Naive B cell (primary cell): ENCODE data around the gene ALG12. TPM values are rescaled to one million over a fixed set of nuclear protein-coding genes. Genes with fewer than 3 reads are reported as not detected.

ENCODE experiments used
- ATAC-seq, 2 donors: fragments of 150-1000 bp; cut with Tn5 transposase; 2 replicates each; pipeline ENCODE4 v1.10.0; 2021; ENCODE audit warnings: low read depth in 2 of 2, mild to moderate bottlenecking in 2 of 2, moderate library complexity in 2 of 2
- DNase-seq: peaks from one replicate; pipeline ENCODE4 v3.0.0; 2022
- H3K27ac Mint-ChIP-seq, 6 donors: one replicate each; pipeline ENCODE4 v1.8.0; 2020 to 2022; ENCODE audit warnings: mild to moderate bottlenecking in 6 of 6, mixed read lengths in 6 of 6, moderate library complexity in 5 of 6, inconsistent platforms in 2 of 6
- H3K27me3 Mint-ChIP-seq, 3 donors: one replicate each; pipeline ENCODE4 v1.8.0; 2021 to 2022; ENCODE audit warnings: mixed read lengths in 3 of 3, mild to moderate bottlenecking in 1 of 3
- H3K36me3 Mint-ChIP-seq, 2 donors: one replicate each; pipeline ENCODE4 v1.8.0; 2020 to 2022; ENCODE audit warnings: mixed read lengths in 2 of 2, inconsistent platforms in 1 of 2, mild to moderate bottlenecking in 1 of 2
- H3K4me1 Mint-ChIP-seq, 3 donors: one replicate each; pipeline ENCODE4 v1.8.0; 2020 to 2022; ENCODE audit warnings: mixed read lengths in 3 of 3, inconsistent platforms in 1 of 3, mild to moderate bottlenecking in 1 of 3, moderate library complexity in 1 of 3
- H3K4me3 Mint-ChIP-seq, 8 donors: one replicate each; pipeline ENCODE4 v1.8.0; 2020 to 2022; ENCODE audit warnings: mild to moderate bottlenecking in 8 of 8, mixed read lengths in 8 of 8, moderate library complexity in 8 of 8, inconsistent platforms in 2 of 8
- H3K9me3 Mint-ChIP-seq, 7 donors: one replicate each; pipeline ENCODE4 v1.8.0; 2020 to 2022; ENCODE audit warnings: mixed read lengths in 7 of 7, mild to moderate bottlenecking in 5 of 7, inconsistent platforms in 2 of 7, moderate library complexity in 1 of 7
- polyA plus RNA-seq, 6 donors: library from polyadenylated mRNA; unstranded; fragments of 300-500 nt; fragmentation: Illumina TruSeq; gene quantifications; one replicate each; pipeline ENCODE4 v1.2.3, GENCODE V29; 2021; ENCODE audit warnings: low read depth in 6 of 6

Gene ALG12
- polyA plus RNA-seq, 6 donors from 2014 or later = 10.1 to 17.5 (median 13.0) TPM

DNA sequence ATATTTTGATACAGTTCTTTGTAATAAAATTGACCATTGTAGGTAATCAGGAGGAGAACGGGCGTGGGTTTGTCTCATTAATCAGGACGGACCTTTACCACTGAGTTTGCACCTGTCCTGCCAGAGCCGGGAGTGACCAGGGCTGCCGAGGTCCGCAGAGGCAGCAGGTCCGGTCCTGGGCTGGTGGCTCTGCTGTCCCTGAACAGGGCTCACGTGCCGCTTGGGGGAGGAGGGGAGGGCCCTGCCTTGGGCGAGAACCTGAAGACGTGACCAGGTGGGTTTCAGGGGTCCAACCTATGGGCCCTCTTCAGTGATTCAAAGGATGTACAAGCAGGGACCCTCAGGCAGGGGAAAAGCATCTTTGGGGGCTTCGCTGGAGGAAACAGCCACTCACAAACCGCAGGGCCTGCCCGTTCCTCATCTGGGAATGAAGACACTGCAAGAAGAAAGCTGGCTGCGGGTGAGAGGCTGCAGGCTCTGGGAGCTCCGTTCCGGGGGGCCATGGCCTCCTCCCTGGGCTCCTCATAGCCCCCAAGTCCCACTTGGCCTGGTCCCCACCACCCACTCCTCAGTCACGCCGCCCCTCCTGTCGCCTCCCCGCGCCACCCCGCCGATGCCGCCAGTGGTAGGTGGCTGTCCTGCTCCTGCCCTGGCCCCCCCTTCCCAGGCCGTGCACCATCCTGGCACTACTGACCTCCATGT, 9.4 kb upstream of the ALG12 start:
- H3K4me1 Mint-ChIP-seq = peaks cover 33 to 65% (median 42%) of the 10 kb centered on the region in 3 donors
- peaks cover 0 to 2% (median 0%) of the 10 kb centered on the region in 7 donors for H3K9me3 Mint-ChIP-seq
- peak overlapping the region in 6 of 8 donors; percentile 50 to 66 (median 60) for H3K4me3 Mint-ChIP-seq
- H3K36me3 Mint-ChIP-seq = no peaks in the 10 kb centered on the region
- DNase-seq (no peak), ATAC-seq (no peak)
- H3K27me3 Mint-ChIP-seq = no peaks in the 10 kb centered on the region
- H3K27ac Mint-ChIP-seq = peak overlapping the region; percentile 90 to 98 (median 95)

DNA sequence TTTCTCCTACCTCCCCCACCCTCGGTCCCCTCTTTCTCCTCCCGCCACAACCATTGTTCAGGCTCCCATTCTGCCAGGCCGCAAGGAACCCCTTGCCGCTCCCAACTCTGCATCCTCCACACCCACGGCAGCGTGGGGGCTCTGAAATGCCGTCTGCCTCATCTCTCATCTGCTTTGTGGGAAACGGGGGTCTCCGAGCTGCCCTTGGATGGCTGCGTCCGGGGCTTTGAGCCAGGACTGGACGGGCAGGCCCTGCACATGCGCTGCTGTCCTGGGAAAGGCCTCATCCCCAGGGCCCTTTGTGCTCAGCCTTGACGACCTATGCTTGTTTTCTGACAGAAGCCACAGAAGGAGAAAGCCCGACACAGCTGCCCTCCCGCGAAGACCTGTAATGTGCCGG, 8.7 kb upstream of the ALG12 start:
- Mint-ChIP-seq H3K4me3 (peak overlapping the region in 3 of 8 donors; percentile 39 to 66 (median 50)), H3K27ac (peak overlapping the region in 5 of 6 donors; percentile 94 to 98 (median 95)), H3K36me3 (no peaks in the 10 kb centered on the region), H3K27me3 (no peaks in the 10 kb centered on the region), H3K9me3 (peaks cover 0 to 2% (median 0%) of the 10 kb centered on the region in 7 donors), H3K4me1 (peaks cover 33 to 61% (median 40%) of the 10 kb centered on the region in 3 donors)
- DNase-seq (no peak), ATAC-seq (no peak)

DNA sequence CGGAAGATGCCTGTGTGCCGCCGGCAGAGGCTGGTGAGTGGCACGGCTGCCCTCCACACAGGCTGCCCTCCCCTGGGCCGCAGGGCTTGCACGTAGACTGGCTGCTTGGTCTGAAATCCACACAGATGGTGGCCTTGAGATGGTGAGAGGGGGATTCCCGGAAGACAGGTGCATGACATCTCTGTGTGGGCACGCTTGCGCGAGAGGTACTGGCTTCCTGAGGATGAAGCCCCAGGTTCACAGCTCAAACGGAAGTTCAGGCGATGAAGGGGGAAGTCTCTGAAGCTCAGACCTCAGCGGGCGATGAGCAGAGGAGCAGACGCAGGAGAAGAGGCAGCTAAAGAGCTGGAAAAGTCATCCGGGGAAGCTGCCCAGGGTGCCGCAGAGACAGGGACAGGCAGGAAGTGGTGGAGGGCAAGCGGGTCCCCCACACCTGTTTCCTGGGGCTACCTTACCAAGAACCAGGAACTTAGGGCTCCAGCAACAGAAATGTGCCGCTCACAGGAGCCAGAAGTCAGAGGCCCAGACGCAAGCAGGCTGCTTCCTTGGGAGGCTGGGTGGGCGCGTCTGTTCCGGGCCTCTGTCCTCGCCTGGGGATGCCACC, 7.4 kb upstream of the ALG12 start:
- peak; percentile 92 for DNase-seq

DNA sequence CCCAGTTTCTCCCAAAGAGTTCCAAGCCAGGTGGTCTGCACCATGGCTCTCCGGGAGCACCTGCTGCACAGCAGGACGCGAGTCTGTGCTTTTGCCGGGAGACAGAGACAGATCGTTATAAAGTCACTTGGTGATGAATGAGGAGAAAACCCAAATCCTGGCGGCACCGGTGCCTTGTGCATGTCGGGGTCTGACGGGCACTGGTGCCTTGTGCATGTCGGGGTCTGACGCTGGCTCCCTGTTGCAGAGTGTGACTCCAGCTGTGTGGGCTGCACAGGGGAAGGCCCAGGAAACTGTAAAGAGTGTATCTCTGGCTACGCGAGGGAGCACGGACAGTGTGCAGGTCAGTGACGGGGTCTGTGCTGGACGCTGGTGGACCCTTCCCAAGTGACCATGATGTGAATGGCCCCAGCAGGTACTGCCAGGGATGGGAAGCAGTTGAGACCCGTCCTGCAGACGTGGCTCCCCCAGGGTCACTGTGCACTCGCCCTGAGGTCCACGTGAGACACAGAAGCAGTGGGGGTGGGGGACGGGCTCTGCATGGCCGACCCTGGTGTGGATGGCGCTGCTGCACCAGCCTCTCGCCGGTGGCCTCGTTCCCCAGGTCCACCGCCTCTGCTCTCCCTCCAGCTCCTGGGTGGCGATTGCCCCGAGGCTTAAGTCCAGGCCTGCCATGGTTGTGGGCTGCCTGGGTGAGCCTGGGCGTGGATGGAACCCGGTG, 6.0 kb upstream of the ALG12 start:
- Mint-ChIP-seq H3K4me1 (peaks cover 19 to 49% (median 24%) of the 10 kb centered on the region in 3 donors), H3K36me3 (no peaks in the 10 kb centered on the region), H3K4me3 (peak overlapping the region in 6 of 8 donors; percentile 45 to 90 (median 72)), H3K27me3 (no peaks in the 10 kb centered on the region), H3K27ac (peak overlapping the region; percentile 59 to 99 (median 96)), H3K9me3 (peaks cover 0 to 2% (median 0%) of the 10 kb centered on the region in 7 donors)
- DNase-seq (no peak), ATAC-seq (no peak)

More for the DNA sequence above, 7.4 kb upstream of the ALG12 start:
- Mint-ChIP-seq H3K36me3 (no peaks in the 10 kb centered on the region), H3K27me3 (no peaks in the 10 kb centered on the region), H3K9me3 (peaks cover 0 to 2% (median 0%) of the 10 kb centered on the region in 7 donors), H3K27ac (peak overlapping the region; percentile 95 to 99 (median 98)), H3K4me3 (peak overlapping the region; percentile 74 to 92 (median 86)), H3K4me1 (peaks cover 26 to 50% (median 32%) of the 10 kb centered on the region in 3 donors)
- peak; percentile 76 to 79 for ATAC-seq

DNA sequence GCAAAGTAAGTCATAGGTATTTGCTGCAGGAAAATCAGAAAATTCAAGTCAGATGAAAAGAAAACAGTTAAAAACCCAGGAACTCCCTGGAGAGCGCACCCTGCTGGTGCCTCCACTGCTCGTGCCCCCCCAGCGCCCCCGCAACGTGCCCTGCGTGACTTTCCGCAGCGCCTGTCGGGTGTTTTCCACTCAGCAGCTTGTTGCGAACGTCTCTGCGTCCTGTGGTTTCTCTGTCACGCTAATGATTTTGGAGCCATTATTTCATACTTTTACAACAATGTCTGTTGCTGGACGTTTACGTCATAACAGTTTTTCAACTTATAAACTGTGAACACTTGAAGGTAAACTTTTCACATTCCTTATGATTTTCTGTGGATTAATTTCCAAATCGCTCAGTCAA, 5.2 kb upstream of the ALG12 start:
- H3K27me3 Mint-ChIP-seq = no peaks in the 10 kb centered on the region
- DNase-seq (peak; percentile 57), ATAC-seq (no peak)
- H3K9me3 Mint-ChIP-seq = peaks cover 0 to 2% (median 0%) of the 10 kb centered on the region in 7 donors
- no peaks in the 10 kb centered on the region for H3K36me3 Mint-ChIP-seq
- H3K4me1 Mint-ChIP-seq = peaks cover 19 to 49% (median 24%) of the 10 kb centered on the region in 3 donors
- peak overlapping the region; percentile 59 to 98 (median 92) for H3K27ac Mint-ChIP-seq
- H3K4me3 Mint-ChIP-seq = peak overlapping the region in 5 of 8 donors; percentile 45 to 83 (median 63)

DNA sequence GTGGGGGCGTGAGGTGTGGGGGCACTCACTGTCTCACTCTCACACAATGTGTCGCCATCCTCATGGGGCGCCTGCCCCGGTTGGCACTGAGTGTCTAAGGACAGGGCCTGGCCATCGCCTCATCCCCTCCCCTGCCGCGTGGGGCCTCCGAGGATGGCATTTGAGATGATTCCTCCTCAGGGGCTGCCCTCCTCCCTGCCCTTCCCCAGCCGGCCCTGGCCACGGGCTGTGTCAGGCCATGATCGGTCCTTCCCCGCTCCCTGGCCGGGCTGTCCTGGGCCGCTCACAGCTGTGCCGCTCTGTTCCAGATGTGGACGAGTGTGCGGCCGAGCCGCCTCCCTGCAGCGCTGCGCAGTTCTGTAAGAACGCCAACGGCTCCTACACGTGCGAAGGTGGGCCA, 4.7 kb upstream of the ALG12 start:
- Mint-ChIP-seq H3K9me3 (peaks cover 0 to 2% (median 0%) of the 10 kb centered on the region in 7 donors), H3K4me3 (peak overlapping the region in 1 of 8 donors; percentile 83), H3K27me3 (no peaks in the 10 kb centered on the region), H3K4me1 (peaks cover 19 to 49% (median 24%) of the 10 kb centered on the region in 3 donors), H3K27ac (peak overlapping the region in 4 of 6 donors; percentile 91 to 98 (median 94)), H3K36me3 (no peaks in the 10 kb centered on the region)
- ATAC-seq (no peak), DNase-seq (no peak)

DNA sequence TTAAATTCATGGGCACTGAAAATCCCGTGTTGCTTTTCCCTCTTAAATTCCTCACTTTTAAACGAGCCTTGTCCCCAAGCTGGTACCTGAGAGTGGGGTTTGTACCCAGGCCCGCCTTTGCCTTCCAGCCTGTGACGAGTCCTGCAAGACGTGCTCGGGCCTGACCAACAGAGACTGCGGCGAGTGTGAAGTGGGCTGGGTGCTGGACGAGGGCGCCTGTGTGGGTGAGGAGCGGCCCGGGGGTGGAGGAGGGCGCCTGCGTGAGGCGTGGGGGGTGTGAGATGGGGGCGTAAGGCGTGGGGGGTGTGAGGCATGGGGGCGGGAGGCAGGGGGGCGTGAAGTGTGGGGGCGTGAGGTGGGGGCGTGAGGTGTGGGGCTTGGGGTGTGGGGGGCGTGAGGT, 4.2 kb upstream of the ALG12 start:
- Mint-ChIP-seq H3K4me3 (peak overlapping the region in 2 of 8 donors; percentile 40 to 77), H3K27ac (peak overlapping the region in 2 of 6 donors; percentile 38 to 70)

DNA sequence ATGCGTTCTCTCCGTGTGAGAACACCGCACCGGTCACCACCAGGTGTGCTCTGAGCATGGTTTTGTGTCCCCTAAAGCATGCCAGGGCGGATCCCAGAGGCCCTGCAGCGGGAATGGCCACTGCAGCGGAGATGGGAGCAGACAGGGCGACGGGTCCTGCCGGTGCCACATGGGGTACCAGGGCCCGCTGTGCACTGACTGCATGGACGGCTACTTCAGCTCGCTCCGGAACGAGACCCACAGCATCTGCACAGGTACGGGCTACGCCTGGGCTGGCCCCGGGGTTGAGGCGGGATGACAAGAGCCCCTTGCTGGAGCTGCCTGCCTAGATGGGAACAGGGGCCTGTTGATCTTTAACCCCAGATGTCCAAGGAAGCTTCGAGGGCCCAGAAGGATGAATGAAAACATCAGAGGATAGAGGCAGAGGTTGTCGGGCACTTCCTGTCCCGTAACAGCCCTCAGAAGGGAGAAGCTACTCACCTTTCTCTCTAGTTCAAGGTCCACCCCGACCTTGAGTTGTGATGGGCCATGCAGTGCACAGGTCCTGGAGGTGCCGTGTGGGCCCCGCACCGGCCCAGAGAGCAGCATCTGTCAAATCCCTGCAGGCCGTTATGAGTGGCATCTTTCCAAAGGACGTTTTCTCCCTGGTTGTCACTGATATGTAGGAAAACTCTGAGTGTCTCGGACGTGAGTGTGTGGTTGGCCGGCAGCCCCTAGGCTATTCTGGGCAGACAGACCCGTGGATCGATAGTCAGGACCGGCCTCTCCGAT, 3.5 kb upstream of the ALG12 start:
- no peak for DNase-seq
- Mint-ChIP-seq H3K27me3 (no peaks in the 10 kb centered on the region), H3K4me3 (peak overlapping the region in 4 of 8 donors; percentile 16 to 77 (median 44)), H3K9me3 (peaks cover 0 to 2% (median 0%) of the 10 kb centered on the region in 7 donors), H3K4me1 (peaks cover 15 to 50% (median 24%) of the 10 kb centered on the region in 3 donors), H3K27ac (peak overlapping the region in 2 of 6 donors; percentile 20 to 26), H3K36me3 (no peaks in the 10 kb centered on the region)
- no peak for ATAC-seq

More for the DNA sequence above, 4.2 kb upstream of the ALG12 start:
- DNase-seq (no peak), ATAC-seq (no peak)
- Mint-ChIP-seq H3K27me3 (no peaks in the 10 kb centered on the region), H3K36me3 (no peaks in the 10 kb centered on the region), H3K4me1 (peaks cover 19 to 51% (median 23%) of the 10 kb centered on the region in 3 donors), H3K9me3 (peaks cover 0 to 2% (median 0%) of the 10 kb centered on the region in 7 donors)

DNA sequence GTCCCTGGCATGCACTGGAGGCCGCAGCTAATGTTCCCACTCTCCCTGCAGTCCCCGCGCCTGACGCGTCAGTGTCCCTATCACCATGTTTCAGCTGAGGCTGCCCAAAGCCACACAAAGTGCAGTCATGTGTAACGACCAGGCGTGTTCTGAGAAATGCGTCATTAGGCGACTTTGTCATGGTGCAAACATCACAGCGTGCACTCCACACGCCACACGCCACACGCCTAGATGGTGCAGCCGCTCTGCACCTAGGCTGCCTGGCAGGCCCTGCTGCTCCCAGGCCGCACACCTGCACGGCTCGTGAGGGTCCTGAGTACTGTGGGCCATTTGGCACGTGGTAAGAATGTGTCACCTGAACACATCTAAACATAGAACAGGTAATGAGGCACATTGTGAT, 2.6 kb upstream of the ALG12 start:
- H3K9me3 Mint-ChIP-seq = peaks cover 0 to 2% (median 0%) of the 10 kb centered on the region in 7 donors
- no peak for ATAC-seq
- H3K4me1 Mint-ChIP-seq = peaks cover 10 to 48% (median 18%) of the 10 kb centered on the region in 3 donors
- H3K27me3 Mint-ChIP-seq = no peaks in the 10 kb centered on the region
- DNase-seq = no peak
- peak overlapping the region in 6 of 8 donors; percentile 32 to 85 (median 69) for H3K4me3 Mint-ChIP-seq
- H3K27ac Mint-ChIP-seq = peak overlapping the region in 2 of 6 donors; percentile 29 to 62
- no peaks in the 10 kb centered on the region for H3K36me3 Mint-ChIP-seq

DNA sequence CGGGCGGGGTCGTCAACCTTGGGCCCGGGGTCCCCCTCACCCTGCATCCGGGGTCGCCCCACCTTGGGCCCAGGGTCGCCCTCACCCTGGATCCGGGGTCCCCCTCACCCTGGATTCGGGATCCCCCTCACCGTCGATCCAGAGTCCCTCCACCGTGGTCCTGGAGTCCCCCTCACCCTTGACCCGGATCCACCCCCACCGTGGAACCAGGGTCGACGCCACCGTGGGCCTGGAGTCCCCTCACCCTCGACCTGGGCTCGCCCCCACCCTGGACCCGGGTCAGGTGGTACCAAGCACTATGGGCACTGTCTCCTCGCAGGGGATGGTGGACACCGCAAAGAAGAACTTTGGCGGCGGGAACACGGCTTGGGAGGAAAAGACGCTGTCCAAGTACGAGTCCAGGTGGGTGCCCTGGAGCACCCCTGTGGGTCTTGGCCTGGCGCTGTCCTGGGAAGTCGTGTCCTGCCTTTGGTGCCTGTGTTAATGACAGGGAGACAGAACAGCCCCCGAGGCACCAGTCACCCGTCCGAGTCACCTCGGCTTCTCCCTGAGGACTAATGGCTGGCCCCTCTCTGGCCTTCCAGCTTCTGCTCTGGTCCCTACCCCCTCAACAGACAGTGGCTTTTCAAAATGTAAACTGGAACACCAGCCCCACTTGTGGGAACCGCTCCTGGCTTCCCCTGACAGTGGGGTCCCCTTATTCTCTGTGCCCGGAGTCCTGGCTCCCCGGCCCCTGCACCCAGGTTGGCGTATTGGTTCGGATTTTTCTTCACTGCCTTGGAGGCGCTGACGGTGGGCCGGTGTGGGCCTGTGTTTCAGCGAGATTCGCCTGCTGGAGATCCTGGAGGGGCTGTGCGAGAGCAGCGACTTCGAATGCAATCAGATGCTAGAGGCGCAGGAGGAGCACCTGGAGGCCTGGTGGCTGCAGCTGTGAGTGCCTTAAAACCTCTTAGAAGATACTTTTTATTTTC, 958 bp upstream of the ALG12 start:
- ATAC-seq (no peak), DNase-seq (no peak)
- Mint-ChIP-seq H3K27me3 (no peaks in the 10 kb centered on the region), H3K4me3 (peak overlapping the region; percentile 71 to 87 (median 79)), H3K36me3 (no peaks in the 10 kb centered on the region), H3K27ac (peak overlapping the region in 5 of 6 donors; percentile 26 to 88 (median 58)), H3K9me3 (no peaks in the 10 kb centered on the region), H3K4me1 (peaks cover 0 to 37% (median 9%) of the 10 kb centered on the region in 3 donors)

DNA sequence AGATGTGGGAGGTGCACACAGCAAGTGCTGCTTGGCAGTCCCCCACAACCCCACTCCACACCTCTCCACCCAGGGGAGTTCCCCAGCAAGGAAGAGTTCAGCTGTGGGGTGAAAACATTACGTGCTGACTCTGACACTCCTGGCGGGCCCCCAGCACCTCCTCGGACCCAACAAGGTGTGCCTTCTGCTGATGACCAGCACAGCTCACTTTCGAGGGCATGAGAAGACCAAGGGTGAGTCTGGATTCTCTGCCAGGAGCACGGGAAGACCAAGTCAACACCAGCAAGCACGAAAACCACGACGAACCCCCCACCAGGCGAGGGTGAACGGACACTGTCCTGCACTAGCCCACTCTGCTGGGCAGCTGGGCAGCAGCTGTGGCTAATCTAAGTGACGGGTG, 1.4 kb downstream of the ALG12 start:
- H3K4me1 Mint-ChIP-seq = peaks cover 4 to 27% (median 9%) of the 10 kb centered on the region in 3 donors
- peak overlapping the region; percentile 58 to 94 (median 90) for H3K4me3 Mint-ChIP-seq
- H3K27me3 Mint-ChIP-seq = no peaks in the 10 kb centered on the region
- H3K36me3 Mint-ChIP-seq = no peaks in the 10 kb centered on the region
- no peak for ATAC-seq
- peak overlapping the region in 2 of 6 donors; percentile 69 to 92 for H3K27ac Mint-ChIP-seq
- no peak for DNase-seq
- H3K9me3 Mint-ChIP-seq = no peaks in the 10 kb centered on the region

DNA sequence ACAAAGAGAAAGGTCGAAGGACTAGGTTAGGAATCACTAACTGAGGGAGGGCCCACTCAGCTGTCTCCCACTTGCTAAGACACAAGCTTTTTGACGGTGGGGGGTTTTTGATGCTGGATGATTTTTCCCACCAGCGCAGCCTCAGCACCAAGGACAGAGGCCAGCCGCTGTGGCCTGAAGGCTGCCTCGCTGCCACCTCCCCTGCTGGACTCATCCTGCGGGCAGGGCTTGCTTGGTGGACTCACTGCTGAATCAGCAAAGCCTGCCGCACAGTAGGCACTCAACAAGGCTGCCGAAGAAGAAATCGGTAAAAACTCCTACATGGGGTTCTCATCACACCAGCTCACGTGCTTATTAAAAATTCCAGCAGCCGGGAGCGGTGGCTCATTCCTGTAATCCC, 2.6 kb downstream of the ALG12 start:
- ATAC-seq (no peak), DNase-seq (no peak)
- Mint-ChIP-seq H3K36me3 (no peaks in the 10 kb centered on the region), H3K4me1 (peaks cover 4 to 26% (median 9%) of the 10 kb centered on the region in 3 donors), H3K27ac (peak overlapping the region in 1 of 6 donors; percentile 24), H3K27me3 (no peaks in the 10 kb centered on the region), H3K9me3 (no peaks in the 10 kb centered on the region), H3K4me3 (peak overlapping the region in 2 of 8 donors; percentile 41 to 90)
